Measurements from ENCODE around the gene GPR61. TPM values are rescaled to one million over a fixed set of nuclear protein-coding genes. Genes with fewer than 3 reads are reported as not detected.

The GPR61 gene
- total RNA-seq, 1 donor from 2014 or later, result 0.07 TPM

DNA sequence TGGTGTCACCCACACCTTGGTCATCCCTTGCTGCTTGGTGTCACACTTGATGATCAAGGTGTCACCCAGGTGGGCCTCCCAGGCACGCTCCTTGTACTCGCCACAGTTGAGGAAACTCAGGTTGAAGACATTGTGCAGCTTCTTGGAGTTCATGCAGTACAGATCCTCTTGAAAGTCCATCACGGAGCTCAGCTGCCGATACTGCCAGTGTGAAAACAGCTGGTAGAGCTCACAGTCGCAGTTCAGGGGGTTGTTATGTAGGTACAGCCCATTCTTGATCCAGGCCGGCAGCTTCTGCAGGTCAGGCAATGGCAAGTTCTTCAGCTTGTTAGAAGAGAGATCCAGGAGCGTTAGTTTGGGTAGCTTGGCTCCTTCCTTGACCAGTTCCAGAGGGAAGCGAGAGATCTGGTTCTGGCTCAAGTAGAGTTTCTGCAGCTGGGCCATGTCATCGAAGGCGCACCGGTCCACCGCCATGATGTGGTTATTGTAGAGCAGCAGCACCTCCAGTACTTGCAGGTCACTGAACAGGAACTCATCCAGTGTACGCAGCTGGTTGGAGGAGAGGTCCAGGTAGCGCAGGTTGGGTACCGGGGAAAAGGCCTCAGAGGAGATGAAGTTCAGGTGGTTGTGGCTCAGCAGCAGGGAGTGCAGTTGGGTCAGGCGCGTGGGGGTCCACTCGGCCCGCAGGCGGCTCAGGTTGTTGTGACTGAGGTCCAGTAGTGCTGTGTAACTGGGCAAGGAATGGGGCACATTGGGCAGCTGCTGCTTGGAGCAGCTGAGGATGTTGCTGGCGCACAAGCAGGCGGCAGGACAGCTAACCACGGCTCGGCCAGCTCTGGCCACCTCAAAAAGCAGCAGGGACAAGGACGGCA is 31.4 kb upstream of the GPR61 start:
- intact Hi-C loops (cut with micrococcal nuclease), result no loop called here
- no peak for DNase-seq
- ATAC-seq, result no peak

DNA sequence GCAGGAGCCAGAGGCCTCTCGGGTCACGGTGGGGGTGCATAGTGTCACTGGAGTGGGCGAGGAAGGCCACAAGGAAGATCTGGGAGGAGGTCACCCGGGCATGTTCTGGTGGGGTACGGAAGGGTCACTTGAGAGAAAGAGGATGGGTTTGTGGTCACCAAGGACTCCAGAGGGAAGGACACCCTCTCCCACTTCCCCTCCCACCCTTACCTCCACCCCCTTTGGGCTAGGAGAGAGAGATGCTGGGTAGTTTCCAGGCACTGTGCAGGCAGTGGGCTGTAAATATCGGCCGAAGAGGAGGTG is 30.8 kb upstream of the GPR61 start:
- ATAC-seq (no peak), DNase-seq (no peak)
- intact Hi-C loops (cut with micrococcal nuclease), result no loop called here

DNA sequence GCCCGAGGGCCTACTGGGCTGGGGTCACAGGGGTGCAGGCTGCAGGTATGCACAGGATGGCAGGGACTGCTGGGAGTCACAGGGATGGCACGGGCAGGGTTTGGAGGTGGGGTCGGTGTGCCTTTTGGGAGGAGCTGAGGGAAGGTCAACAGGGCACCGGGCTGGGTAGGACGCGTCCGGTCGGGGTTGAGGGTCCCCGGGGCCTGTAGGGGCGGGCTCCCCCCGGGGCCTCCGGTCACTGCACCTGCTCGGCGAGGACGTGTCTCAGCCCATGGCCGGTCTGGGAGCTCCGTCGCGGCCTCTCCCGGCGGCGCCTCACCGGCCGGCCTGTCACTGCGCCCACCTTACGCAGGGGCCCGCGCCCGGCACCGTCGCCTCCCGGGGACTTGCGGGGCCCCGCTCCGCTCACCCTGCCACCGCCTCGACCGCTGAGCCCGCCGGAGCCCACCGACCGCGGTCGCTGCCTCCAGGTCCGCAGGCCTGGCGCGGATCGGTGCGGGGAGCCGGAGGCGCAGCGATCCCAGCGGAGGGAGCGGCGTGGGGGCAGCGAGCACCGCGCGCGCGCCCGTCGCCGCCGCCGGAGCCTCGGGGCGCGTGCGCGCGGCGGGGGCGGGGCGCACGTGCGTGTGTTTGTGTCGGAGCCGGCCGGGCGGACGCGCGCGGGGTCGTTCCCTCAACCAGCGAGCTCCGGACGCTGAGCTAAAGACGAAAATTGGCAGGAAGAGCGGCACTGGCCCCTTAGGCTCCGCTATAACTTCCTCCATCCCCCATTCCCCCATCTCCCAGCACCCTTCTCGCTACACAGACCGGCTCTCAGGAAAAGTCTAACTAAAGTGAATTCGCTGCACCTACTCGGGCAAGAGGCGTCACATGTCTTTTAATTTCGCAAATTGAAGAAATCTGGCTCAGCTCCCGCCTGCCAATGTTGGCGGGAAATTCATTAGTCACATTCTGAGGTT is 30.2 kb upstream of the GPR61 start, which contains the start of gene AMIGO1:
Gene AMIGO1, minus strand, starts transcription at position 552 of the 959 bp plus-strand sequence. CDS start 815 bp downstream, outside the sequence.
- DNase-seq (peak; percentile 86), ATAC-seq (peak; percentile 91)
- intact Hi-C loops (cut with micrococcal nuclease), result no loop called here

DNA sequence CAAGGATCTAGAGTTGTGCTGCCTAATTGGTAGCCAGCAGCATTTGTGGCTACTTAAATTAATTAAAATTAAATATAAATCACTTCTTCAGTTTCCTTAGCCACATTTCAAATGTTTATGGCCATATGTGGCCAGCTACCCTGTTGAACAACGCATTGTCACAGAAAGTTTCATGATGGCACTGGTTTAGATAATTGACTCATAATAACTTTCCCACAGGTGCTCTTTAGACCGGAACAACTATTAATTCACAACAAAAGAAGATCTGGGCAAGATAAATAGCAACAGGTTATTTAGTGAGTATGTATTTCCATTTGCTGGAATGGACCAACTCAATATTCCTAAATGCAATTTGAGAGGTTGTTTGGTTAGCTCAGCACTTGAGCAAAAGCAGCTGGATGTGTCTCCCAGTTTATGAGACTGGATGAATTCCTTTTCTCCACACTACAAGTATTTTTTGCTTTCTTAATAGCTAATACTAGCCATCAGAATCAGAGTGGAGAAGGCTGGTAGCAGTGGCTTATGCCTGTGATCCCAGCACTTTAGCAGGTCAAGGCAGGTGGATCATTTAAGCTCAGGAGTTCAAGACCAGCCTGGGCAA is 26.5 kb upstream of the GPR61 start:
- DNase-seq, result no peak
- ATAC-seq, result no peak
- intact Hi-C loops (cut with micrococcal nuclease), result no loop called here

DNA sequence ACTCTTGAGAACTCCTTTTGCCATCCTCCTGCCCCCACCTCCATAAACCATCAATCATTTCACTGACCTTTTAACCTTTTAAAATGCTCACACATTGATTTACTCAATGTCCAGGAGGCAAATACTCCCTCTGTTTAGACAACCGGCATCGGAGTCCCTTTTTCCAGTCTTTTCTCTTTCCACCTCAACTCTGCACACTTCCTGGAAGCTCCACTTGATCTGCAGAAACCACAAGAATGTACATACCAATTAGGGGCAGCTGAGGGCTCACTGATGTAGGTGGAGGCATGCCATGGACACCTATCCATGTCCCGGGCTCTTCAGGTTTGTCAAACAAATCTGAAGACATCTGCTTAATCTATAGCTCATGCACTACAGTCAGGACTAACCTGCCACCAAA is 24.8 kb upstream of the GPR61 start:
- ATAC-seq, result no peak
- intact Hi-C loops (cut with micrococcal nuclease), result no loop called here
- DNase-seq, result no peak

DNA sequence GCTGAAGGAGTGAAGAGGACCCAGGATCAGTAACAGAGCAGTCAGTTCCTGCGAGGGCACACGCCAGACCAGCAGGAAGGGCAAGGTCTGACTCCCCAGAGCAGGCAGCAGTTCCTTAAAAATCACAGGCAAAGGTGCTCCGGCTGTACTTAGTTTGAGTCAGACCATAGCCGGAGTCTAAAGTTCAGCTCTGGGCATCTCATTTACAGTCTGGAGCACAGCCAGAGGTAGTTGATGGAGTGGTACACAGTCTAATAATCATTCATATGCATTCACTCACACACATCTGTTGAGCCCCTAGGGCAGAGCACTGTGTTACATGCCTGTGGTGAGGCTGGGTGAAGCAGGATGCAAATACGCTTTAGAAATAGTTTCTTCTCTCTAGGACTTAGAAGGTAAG is 22.8 kb upstream of the GPR61 start:
- ATAC-seq (no peak), DNase-seq (no peak)
- intact Hi-C loops (cut with micrococcal nuclease), result no loop called here

DNA sequence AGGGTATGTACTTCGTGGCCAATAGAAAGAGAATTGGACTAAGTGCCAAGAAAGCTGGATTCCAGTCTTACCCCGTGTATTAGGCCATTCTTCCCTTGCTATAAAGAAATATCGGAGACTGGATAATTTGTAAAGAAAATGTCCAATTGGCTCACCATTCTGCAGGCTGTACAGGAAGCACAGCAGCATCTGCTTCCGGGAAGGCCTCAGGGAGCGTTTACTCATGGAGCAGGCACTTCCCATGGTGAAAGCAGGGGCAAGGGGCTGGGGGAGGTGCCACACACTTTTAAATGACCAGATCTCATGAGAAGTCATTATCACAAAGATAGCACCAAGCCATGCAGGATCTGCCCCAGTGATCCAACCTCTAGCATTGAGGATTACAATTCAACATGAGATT is 22.3 kb upstream of the GPR61 start:
- no peak for DNase-seq
- intact Hi-C loops (cut with micrococcal nuclease), result no loop called here
- no peak for ATAC-seq

DNA sequence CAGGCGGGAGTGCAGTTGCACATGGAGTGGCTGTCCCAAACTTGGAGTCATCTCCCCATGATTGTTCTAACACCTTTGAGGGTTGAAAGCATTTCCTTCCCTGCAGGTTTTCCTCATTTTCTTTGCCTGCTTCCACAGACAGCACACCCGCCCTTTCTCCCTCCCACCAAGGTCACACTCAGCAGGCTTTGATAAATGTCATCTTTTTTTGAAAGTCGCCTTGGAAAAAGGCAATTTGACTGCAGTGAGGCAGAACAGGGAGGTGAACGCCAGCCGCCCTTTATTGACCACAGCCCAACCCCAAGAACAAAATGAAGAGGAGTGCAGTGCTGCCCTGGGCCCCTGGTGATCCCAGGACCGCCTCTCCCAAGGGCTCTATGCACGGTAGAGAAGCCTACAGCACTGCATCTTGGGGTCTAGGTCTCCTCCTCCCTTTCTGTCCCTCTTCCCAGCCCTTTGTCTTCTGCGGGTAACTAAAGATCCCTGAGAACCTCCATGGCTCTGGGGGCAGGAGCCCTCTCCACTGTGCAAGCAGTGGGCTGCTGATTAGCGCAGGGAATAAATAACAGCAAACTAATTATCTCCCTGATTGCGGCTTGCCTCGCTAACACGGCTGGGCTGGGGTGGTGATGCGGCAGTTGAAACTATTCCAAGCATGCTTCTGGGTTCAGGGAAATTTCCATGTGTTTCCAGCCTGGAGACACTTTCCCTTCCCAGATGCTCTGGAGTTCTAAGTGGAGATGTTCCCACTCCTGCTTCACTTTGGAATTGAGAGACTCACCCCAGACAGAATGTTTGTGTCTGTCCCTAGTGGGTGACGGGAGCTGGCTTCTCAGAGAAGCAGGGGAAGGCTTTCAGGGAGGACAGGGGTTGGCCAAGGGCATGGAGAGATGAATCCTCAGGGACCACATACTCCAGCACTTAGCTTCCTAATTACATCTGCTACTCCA is 18.4 kb upstream of the GPR61 start:
- no peak for DNase-seq
- intact Hi-C loops (cut with micrococcal nuclease), result no loop called here
- ATAC-seq, result peak; percentile 68

DNA sequence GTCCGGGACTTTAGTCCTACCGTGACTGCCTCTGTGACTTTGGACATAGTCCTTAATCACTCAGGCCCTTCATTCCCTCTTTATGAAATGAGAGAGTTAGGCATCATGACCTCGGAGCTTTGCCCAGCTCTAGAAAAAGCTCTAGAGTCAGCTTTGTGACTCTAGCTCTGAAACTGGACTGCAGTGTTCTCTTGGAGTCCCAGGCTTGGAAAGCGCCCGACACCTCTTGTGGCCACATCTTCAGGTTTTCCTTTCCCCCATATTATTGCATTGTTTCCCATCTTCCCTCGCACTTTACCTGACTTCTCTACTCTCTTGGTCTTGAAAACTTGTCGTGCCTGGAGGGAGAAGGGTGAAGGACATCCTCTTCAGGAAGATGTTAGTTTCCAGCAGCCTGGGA is 17.6 kb upstream of the GPR61 start:
- intact Hi-C loops (cut with micrococcal nuclease), result no loop called here
- DNase-seq, result no peak
- ATAC-seq, result no peak

DNA sequence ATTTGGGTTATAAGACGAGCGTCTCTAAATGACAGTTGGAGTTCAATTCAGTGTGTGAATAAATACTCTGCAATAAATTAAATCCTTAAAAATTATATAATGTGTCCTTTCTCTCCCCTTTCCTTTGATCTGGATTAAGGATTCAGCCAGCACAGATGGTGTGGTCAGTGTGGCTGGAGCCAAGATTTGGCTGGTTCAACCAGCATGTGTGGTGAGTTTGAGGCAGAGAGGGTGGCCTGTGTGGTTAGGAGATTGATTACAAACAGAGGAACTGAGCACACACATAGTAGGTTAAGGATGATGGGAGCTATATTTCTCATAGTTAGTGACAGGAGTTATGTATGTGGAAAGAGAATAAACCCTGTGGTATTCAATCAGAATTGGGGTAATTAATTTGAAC is 16.0 kb upstream of the GPR61 start:
- ATAC-seq (no peak), DNase-seq (no peak)
- intact Hi-C loops (cut with micrococcal nuclease), result no loop called here

DNA sequence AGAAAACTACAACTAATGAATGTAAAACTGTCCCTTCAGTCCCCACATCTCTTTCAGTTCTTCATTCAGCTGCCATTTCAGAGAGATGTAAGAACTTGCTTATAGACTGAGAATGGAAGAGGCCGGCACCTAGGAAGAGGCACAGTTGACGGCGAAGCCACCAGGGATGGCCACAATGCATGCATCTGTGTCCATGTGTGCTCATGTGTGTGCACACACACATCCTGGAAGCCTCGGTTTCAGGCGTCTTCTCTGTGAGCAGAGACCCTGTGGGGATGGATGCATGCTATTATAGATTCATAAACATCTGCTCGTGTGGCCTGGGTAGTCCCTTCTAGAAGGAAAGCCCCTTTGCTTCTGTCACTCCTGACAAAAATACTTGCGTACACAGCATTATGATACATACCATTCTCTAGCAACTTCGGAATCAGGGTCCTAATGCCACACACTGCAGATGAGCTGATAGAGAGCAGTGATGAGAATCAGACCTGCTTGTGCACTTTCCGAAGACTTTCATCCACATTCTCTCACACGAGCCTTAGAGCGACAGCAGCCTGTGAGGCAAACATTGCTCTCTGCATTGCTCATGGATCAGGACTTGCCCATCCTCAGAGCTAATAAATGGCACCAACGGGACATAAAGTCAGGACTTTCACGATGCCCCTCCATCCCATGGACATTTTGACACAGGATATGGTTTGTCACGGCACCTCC is 12.4 kb upstream of the GPR61 start:
- ATAC-seq (no peak), DNase-seq (no peak)
- intact Hi-C loops (cut with micrococcal nuclease), result no loop called here

DNA sequence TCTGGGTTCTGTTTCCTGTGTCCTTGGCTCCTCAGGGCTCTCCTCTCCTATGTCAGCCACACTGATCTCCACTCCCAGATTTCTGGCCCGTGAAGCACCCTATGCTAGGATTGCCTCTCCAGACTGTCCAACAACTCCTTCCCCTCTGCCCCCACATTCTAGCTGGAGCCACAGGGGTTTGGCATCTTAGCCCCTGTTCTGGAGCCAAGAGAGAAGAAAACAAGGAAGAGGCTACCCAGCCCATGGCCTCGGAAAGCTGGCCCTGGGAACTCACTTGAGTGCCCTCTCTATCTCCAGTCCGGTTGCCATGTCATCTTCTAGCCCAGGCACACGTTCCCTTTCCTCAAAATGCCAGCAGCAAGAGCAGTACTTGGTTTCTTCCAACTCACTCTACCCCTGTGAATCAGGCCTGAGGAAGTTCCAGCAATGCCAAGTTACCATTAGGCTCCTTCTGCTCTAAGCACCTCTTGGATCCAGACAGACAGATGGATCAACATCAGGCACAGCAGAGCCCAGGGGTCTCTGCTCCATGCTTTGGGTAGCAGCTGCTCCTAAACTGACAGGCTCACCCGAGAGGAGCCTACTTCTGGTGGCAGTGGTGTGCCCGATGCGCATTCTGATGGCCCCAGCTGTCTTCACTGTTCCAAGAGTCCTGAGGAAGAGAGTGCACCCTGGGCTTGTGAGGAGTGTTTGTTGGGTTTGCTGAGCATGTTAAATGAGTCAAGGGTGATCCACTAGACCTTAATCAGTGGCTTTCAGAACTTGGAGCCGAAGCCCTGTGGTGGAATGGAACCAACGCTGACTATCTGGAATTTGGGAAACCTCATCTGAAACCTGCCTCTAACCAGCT is 11.6 kb upstream of the GPR61 start:
- intact Hi-C loops (cut with micrococcal nuclease), result no loop called here
- DNase-seq (no peak), ATAC-seq (no peak)

DNA sequence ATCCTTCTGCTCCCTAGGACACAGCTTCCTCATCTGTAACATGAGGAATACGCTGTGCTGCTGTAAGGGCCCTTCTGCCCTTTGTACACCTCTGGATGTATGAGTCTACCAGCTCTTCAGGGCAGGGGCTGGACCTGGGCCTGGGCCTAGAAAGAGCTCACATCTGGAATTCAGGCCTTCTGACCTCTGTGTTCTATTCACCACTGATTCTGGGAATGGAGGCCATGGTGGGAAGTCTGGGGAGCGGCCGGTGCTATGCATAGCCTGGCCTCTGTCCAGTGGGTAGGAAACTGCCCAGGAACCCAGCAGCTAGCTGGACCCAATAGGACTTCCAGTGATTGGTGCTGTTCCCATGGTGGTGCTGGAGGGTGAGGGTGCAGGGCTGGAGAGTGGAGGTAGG is 11.0 kb upstream of the GPR61 start:
- no peak for DNase-seq
- ATAC-seq, result no peak
- intact Hi-C loops (cut with micrococcal nuclease), result no loop called here

DNA sequence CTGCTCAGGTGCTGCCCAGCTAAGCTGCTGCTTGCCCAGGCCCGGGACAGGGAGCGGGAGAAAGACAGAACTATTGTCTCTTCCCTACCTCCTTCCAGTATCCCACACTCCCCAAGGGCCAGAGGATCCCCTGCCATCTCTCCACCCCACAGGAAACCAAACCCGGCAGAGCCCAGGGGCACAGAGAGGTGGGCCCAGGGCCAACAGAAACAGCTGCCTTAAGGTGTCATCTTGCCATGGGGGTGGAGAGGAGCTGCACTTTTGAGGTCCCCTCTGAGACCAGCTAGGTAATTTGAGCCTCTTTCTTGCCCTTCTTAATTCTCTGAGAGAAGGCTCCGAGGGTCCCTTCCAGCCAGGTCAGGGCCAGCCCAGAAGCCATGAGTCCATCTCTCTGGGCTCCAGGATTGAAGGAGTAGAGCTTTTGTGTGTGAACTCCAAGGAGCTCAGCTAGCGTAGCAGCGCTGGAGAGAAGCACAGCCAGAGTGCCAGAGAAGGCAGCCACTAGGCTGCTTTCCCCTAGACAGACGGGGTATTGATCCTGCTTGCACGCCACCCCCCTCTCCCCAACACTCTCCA is 9.7 kb upstream of the GPR61 start:
- intact Hi-C loops (cut with micrococcal nuclease), result loop anchor here (5.0 kb wide), 1 partner anchor 38 kb away; the partner anchor contains the start of gene CYB561D1
- ATAC-seq, result no peak
- DNase-seq, result no peak

DNA sequence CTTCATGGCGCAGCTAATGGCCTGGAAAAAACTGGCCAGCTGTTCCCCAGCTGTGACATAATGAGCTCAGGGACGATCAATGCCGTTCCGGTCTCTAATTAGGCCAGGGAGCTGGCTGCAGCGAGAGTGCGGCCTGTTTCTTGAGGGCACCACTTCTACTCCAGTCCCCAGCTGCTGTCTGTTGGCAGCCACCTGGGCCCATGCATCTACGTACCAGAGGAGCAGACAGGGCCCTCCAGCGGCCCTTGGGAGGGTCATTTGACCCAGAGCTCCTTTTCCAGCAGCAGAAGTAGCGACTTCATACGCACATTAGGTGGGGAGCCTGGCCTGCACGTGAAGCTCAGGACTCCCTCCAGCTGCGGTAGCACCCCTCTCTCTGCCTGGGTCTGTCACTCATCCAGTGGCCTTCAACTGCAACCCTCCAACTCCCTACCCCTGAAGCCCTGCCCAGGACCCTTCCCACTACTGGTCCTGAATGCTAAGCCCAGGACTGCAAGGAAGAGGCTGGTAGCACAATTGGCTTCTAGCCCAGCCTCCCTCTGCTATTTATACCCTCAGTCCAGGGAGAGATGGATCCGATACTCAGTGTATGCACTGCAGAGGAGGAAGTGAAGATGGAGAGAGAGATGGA is 9.1 kb upstream of the GPR61 start:
- intact Hi-C loops (cut with micrococcal nuclease), result loop anchor here (5.0 kb wide), 1 partner anchor 38 kb away; the partner anchor contains the start of gene CYB561D1
- DNase-seq, result no peak
- ATAC-seq, result no peak

DNA sequence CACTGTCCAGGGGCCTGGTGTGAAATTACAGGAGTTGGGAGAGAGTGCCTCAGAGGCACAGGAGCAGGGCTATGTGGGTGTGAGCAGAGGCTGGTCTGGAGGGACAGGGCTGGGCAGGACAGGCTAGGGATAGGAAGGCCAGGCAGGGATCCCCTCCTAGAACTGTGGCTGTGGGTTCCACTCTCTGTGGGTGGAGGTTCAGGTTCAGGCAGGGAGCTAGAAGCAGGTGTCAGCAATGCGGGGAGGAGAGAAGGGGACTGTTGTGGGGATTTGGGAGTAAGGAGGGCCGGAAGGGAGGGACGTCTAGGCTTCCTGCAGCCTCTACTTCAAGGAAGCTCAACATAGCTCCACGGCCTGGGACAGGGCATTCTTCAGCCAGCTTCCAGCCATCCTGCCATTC is 8.3 kb upstream of the GPR61 start:
- intact Hi-C loops (cut with micrococcal nuclease), result loop anchor here (5.0 kb wide), 1 partner anchor 39 kb away; the partner anchor contains the start of gene CYB561D1
- DNase-seq (no peak), ATAC-seq (no peak)
